Transverse colon (tissue), 3 donors: ENCODE measurements around the gene TP73.
A peak's percentile ranks its signal among the peaks of the same experiment; 100 is the strongest.

ENCODE experiments used
- CTCF ChIP-seq, 5 experiments: fragments of 200-600 bp in 3 of 5; fragments of 450-650 bp in 2 of 5; sonication (generic) in 3 of 5; IDR thresholded peaks; 1 replicate in 2 of 5; 2 replicates in 3 of 5; pipeline ENCODE4 v1.5.1; 2016 to 2017; ENCODE audit warnings: antibody characterized with exemption in 5 of 5, inconsistent platforms in 3 of 5, mild to moderate bottlenecking in 2 of 5, moderate library complexity in 1 of 5
- EP300 ChIP-seq: sonication (generic); formaldehyde crosslinking; IDR thresholded peaks from one replicate; pipeline ENCODE4 v1.6.1; 2017; ENCODE audit warnings: antibody characterized with exemption, low read depth
- POLR2A ChIP-seq: fragments of 450-650 bp; IDR thresholded peaks from one replicate; pipeline ENCODE4 v1.6.1; 2016; ENCODE audit warnings: antibody characterized with exemption, mild to moderate bottlenecking, moderate library complexity

GRCh38 chr1:3618881-3619671, 33.2 kb upstream of the TP73 start:
- TF ChIP-seq CTCF (IDR thresholded peaks at IDR 0.05) (peak; percentile 79 to 84 (median 83)), POLR2A (no peak), EP300 (no peak)
